SK-N-SH treated with all-trans-retinoic acid at 6 μM for 48 hours (cell line): ENCODE results near the gene LDLRAP1.

Source experiments
- ATAC-seq: fragments of 200-7000 bp; cut with Tn5 transposase; 3 replicates; pipeline ENCODE4 v1.9.1; 2020; ENCODE audit warnings: mild to moderate bottlenecking, moderate library complexity
- ARNTL ChIP-seq: fragments of 450-650 bp; formaldehyde crosslinking; IDR thresholded peaks from 2 replicates; pipeline ENCODE4 v1.5.0; 2020; ENCODE audit warnings: low read depth, mild to moderate bottlenecking, moderate library complexity, borderline replicate concordance
- BACH2 ChIP-seq: fragments of 250-450 bp; sonication (Bioruptor Pico); IDR thresholded peaks from 2 replicates; pipeline ENCODE4 v1.9.0; 2021; ENCODE audit warnings: mild to moderate bottlenecking, borderline replicate concordance
- CSDC2 ChIP-seq: fragments of 250-450 bp; sonication (Bioruptor Pico); IDR thresholded peaks from 2 replicates; pipeline ENCODE4 v1.5.0; 2020; ENCODE audit warnings: mild to moderate bottlenecking, moderate library complexity
- ESRRG ChIP-seq: fragments of 250-450 bp; sonication (Bioruptor Pico); IDR thresholded peaks from 2 replicates; pipeline ENCODE4 v1.6.1; 2021; ENCODE audit warnings: mild to moderate bottlenecking
- GLIS3 ChIP-seq: fragments of 250-450 bp; sonication (Bioruptor Pico); IDR thresholded peaks from 2 replicates; pipeline ENCODE4 v1.5.0; 2020; ENCODE audit warnings: mild to moderate bottlenecking, moderate library complexity
- ISL1 ChIP-seq: fragments of 250-450 bp; sonication (Bioruptor Pico); IDR thresholded peaks from 2 replicates; pipeline ENCODE4 v2.1.2; 2022; ENCODE audit warnings: mild to moderate bottlenecking, moderate library complexity
- OSR1 ChIP-seq: fragments of 250-450 bp; sonication (Bioruptor Pico); IDR thresholded peaks from 2 replicates; pipeline ENCODE4 v1.8.0; 2022; ENCODE audit warnings: moderate library complexity, mild to moderate bottlenecking, inconsistent platforms
- PPARA ChIP-seq: fragments of 250-450 bp; sonication (Bioruptor Pico); IDR thresholded peaks from 2 replicates; pipeline ENCODE4 v1.5.0; 2020; ENCODE audit warnings: mild to moderate bottlenecking, borderline replicate concordance
- RARB ChIP-seq: fragments of 250-450 bp; sonication (Bioruptor Pico); IDR thresholded peaks from 2 replicates; pipeline ENCODE4 v1.8.0; 2021; ENCODE audit warnings: mild to moderate bottlenecking, moderate library complexity
- SNAI2 ChIP-seq: fragments of 250-450 bp; sonication (Bioruptor Pico); IDR thresholded peaks from 2 replicates; pipeline ENCODE4 v1.5.0; 2020; ENCODE audit warnings: mild to moderate bottlenecking, moderate library complexity
- TCF4 ChIP-seq: fragments of 250-450 bp; sonication (Bioruptor Pico); IDR thresholded peaks from 2 replicates; pipeline ENCODE4 v1.8.0; 2021; ENCODE audit warnings: mild to moderate bottlenecking, moderate library complexity, borderline replicate concordance
- TOX ChIP-seq: fragments of 250-450 bp; sonication (Bioruptor Pico); IDR thresholded peaks from 2 replicates; pipeline ENCODE4 v1.8.0; 2021; ENCODE audit warnings: mild to moderate bottlenecking, moderate library complexity, borderline replicate concordance
- ZC3H10 ChIP-seq: fragments of 250-450 bp; sonication (Bioruptor Pico); IDR thresholded peaks from 2 replicates; pipeline ENCODE4 v1.5.1; 2021; ENCODE audit warnings: mild to moderate bottlenecking, moderate library complexity
- ZFP3 ChIP-seq: fragments of 250-450 bp; sonication (Bioruptor Pico); IDR thresholded peaks from 2 replicates; pipeline ENCODE4 v1.5.0; 2020; ENCODE audit warnings: mild to moderate bottlenecking, moderate library complexity
- ZFP30 ChIP-seq: fragments of 450-650 bp; formaldehyde crosslinking; IDR thresholded peaks from 2 replicates; pipeline ENCODE4 v1.5.0; 2022; ENCODE audit warnings: mild to moderate bottlenecking, moderate library complexity
- ZNF565 ChIP-seq: fragments of 450-650 bp; formaldehyde crosslinking; conservative IDR thresholded peaks from 2 replicates; pipeline ENCODE4 v1.5.0; 2020; ENCODE audit warnings: low read depth, mild to moderate bottlenecking, moderate library complexity
- ZNF70 ChIP-seq: fragments of 450-650 bp; formaldehyde crosslinking; IDR thresholded peaks from 2 replicates; pipeline ENCODE4 v1.5.0; 2020; ENCODE audit warnings: mild to moderate bottlenecking, moderate library complexity
- TF ChIP-seq, protein P1 (sequence below): fragments of 250-450 bp; sonication (Bioruptor Pico); IDR thresholded peaks from 2 replicates; pipeline ENCODE4 v1.8.0; 2021; ENCODE audit warnings: low read depth, mild to moderate bottlenecking, moderate library complexity, borderline replicate concordance
- TF ChIP-seq, protein P2 (sequence below): fragments of 250-450 bp; sonication (Bioruptor Pico); IDR thresholded peaks from 2 replicates; pipeline ENCODE4 v1.5.0; 2020; ENCODE audit warnings: mild to moderate bottlenecking, moderate library complexity
- TF ChIP-seq, protein P3 (sequence below): fragments of 250-450 bp; sonication (Bioruptor Pico); IDR thresholded peaks from 2 replicates; pipeline ENCODE4 v1.5.1; 2020; ENCODE audit warnings: low read depth, mild to moderate bottlenecking, moderate library complexity

LDLRAP1 gene

DNA sequence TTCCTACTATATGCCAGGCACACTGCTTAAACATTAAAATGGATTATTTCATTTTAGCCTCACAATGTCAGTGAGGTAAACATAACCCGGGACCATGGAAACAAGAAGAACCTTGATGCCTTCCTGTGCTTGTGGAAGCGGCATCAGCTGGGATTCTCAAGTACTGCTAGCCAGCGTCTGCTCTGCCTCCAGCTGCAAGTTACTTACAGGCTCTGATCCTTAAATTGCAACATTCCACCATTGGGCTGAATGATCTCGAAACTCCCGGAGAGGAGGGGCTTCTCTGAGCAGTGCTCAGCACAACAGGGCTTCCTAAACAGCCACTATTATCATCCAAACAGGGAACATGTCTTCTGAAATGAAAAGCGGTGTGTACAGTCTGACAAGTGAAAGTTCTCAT is 66.5 kb downstream of the LDLRAP1 start:
- ATAC-seq: no peak
- TF ChIP-seq ESRRG: no peak
- TF ChIP-seq BACH2 (CRISPR knock-in tag): no peak
- TF ChIP-seq ARNTL (CRISPR knock-in tag): no peak
- no peak for TF ChIP-seq ZFP3 (CRISPR knock-in tag)
- no peak for TF ChIP-seq ZNF565
- TF ChIP-seq ZC3H10 (CRISPR knock-in tag): no peak
- no peak for TF ChIP-seq RARB (CRISPR knock-in tag)
- no peak for TF ChIP-seq TOX (CRISPR knock-in tag)
- TF ChIP-seq GLIS3 (CRISPR knock-in tag): no peak
- no peak for TF ChIP-seq OSR1 (CRISPR knock-in tag)
- TF ChIP-seq, all 23 proteins: peak for 0

DNA sequence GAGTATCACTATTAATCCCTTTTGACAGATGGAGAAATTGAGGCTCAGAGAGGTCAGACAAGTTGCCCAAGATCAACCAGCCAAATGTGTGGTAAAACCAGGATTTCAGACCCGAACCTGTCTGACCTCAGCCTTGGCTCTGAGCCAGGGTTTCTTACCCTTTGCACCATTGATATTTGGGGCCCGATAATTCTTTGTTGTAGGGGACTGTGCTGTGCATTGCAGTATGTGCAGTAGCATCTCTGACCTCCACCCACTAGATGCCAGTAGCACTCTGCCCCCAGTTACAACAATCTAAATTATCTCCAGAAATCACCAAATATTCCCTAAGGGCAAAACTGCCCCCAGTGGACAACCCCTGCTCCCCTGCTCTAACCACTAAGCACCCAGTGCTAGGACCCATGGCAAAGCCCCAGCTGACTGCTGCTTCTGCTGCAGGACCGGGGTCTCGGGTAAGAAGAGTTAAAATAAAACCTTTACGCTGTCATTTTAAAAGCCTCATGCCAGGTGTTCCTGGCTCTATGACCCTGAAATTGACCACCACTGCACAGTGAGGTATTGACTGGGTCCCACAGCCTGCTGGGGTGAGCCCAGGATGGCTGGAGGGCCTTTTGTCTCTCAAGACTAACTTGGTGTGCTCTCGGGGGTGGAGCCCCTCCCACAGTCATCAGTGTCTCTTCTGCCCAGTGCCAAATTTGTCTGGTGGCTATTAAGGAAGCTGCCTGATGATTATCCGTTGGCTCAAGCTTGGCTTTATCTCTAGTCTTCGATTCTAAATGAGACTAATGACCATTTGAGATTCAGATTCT is 67.6 kb downstream of the LDLRAP1 start:
- ATAC-seq: no peak

DNA sequence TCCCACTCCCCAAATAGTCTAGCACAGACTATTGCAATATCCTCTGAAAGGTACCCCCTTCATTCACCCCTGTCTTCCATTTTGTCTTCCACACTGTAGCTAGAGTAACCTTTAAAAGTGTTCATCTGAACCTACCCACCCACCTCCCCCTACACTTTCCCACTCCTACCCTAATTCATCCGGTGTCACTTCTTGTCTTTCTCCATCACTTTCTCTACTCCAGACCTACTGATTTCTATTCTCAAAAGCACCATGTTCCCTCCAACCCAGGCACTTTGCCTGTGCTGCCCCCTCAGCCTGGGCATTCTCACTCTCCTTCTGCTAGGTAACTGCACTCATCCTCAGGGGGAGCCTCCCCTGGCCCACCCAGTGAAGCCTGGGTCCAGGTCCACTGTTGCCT is 68.4 kb downstream of the LDLRAP1 start:
- no peak for ATAC-seq
- no peak for TF ChIP-seq TOX (CRISPR knock-in tag)
- no peak for TF ChIP-seq SNAI2 (CRISPR knock-in tag)
- no peak for TF ChIP-seq ZFP3 (CRISPR knock-in tag)
- TF ChIP-seq, protein P1, sequence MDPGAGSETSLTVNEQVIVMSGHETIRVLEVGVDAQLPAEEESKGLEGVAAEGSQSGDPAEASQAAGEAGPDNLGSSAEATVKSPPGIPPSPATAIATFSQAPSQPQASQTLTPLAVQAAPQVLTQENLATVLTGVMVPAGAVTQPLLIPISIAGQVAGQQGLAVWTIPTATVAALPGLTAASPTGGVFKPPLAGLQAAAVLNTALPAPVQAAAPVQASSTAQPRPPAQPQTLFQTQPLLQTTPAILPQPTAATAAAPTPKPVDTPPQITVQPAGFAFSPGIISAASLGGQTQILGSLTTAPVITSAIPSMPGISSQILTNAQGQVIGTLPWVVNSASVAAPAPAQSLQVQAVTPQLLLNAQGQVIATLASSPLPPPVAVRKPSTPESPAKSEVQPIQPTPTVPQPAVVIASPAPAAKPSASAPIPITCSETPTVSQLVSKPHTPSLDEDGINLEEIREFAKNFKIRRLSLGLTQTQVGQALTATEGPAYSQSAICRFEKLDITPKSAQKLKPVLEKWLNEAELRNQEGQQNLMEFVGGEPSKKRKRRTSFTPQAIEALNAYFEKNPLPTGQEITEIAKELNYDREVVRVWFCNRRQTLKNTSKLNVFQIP: no peak
- no peak for TF ChIP-seq ZFP30 (CRISPR knock-in tag)
- no peak for TF ChIP-seq ZNF70 (CRISPR knock-in tag)
- no peak for TF ChIP-seq TCF4 (CRISPR knock-in tag)
- TF ChIP-seq, protein P2, sequence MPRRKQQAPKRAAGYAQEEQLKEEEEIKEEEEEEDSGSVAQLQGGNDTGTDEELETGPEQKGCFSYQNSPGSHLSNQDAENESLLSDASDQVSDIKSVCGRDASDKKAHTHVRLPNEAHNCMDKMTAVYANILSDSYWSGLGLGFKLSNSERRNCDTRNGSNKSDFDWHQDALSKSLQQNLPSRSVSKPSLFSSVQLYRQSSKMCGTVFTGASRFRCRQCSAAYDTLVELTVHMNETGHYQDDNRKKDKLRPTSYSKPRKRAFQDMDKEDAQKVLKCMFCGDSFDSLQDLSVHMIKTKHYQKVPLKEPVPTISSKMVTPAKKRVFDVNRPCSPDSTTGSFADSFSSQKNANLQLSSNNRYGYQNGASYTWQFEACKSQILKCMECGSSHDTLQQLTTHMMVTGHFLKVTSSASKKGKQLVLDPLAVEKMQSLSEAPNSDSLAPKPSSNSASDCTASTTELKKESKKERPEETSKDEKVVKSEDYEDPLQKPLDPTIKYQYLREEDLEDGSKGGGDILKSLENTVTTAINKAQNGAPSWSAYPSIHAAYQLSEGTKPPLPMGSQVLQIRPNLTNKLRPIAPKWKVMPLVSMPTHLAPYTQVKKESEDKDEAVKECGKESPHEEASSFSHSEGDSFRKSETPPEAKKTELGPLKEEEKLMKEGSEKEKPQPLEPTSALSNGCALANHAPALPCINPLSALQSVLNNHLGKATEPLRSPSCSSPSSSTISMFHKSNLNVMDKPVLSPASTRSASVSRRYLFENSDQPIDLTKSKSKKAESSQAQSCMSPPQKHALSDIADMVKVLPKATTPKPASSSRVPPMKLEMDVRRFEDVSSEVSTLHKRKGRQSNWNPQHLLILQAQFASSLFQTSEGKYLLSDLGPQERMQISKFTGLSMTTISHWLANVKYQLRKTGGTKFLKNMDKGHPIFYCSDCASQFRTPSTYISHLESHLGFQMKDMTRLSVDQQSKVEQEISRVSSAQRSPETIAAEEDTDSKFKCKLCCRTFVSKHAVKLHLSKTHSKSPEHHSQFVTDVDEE: no peak
- no peak for TF ChIP-seq ESRRG
- TF ChIP-seq, protein P3, sequence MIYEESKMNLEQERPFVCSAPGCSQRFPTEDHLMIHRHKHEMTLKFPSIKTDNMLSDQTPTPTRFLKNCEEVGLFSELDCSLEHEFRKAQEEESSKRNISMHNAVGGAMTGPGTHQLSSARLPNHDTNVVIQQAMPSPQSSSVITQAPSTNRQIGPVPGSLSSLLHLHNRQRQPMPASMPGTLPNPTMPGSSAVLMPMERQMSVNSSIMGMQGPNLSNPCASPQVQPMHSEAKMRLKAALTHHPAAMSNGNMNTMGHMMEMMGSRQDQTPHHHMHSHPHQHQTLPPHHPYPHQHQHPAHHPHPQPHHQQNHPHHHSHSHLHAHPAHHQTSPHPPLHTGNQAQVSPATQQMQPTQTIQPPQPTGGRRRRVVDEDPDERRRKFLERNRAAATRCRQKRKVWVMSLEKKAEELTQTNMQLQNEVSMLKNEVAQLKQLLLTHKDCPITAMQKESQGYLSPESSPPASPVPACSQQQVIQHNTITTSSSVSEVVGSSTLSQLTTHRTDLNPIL (CRISPR knock-in tag): no peak
- no peak for TF ChIP-seq ZC3H10 (CRISPR knock-in tag)
- no peak for TF ChIP-seq BACH2 (CRISPR knock-in tag)
- no peak for TF ChIP-seq CSDC2
- TF ChIP-seq ISL1 (CRISPR knock-in tag): no peak
- TF ChIP-seq, all 23 proteins: peak for 0

More for the DNA sequence above, 67.6 kb downstream of the LDLRAP1 start:
- no peak for TF ChIP-seq ZNF70 (CRISPR knock-in tag)

DNA sequence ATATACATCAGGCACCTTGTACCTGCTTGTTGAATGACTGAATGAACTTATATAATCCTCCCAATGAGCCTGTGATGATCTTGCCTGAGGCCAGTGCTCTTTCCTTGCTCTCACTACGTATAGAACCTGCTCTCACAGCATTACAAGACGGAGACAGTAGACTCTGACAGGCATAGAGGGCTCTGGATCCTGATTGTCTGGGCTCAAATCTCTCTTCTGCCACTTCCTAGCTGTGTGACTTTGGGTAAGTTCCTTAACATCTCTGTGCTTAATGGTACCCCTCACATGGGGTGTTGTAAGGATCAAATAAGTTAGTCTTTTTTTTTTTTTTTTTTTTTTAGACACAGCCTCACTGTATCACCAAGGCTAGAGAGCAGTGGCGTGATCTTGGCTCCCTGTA is 69.0 kb downstream of the LDLRAP1 start:
- ATAC-seq: no peak
- TF ChIP-seq ARNTL (CRISPR knock-in tag) (no peak), CSDC2 (no peak), ZFP30 (CRISPR knock-in tag) (no peak), RARB (CRISPR knock-in tag) (no peak), SNAI2 (CRISPR knock-in tag) (no peak)
- TF ChIP-seq, protein P1: no peak

DNA sequence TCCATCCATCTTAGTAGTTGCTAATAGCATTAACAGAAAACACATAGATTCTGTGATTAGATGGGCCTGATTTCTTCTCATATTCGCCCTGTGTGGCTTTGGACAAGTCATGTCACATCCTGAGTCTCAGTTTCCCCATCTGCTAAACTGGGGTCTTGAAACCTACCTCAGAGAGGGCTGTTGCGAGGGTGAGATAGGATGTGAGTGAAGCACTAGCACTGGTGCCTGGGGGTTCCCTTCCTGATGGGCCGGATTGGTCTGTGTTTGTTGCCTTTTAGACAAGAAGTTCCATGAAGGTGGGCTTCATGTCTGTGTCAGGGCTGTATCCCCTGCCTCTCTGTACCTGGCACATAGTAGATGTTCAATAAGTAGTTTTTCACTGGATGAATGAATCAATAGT is 69.7 kb downstream of the LDLRAP1 start:
- TF ChIP-seq, protein P2: no peak
- TF ChIP-seq ARNTL (CRISPR knock-in tag) (no peak), PPARA (CRISPR knock-in tag) (no peak)
- TF ChIP-seq, protein P3 (CRISPR knock-in tag): no peak
- no peak for ATAC-seq
